ENCODE data around the gene ADGRG1.
A peak's percentile ranks its signal among the peaks of the same experiment; 100 is the strongest.

ADGRG1 gene

GRCh38 chr16:57620335-57621231 lies 7.8 kb upstream of the ADGRG1 start:
- no peak for DNase-seq (ENCODE audit: low read depth)
- H3K4me3 ChIP-seq (replicated peaks; ENCODE audit: low read depth, low read length): no peak overlapping the region
- TF ChIP-seq CTCF (IDR thresholded peaks at IDR 0.05; ENCODE audit: low read length, missing control alignments): no peak

GRCh38 chr16:57621521-57622271 lies 6.7 kb upstream of the ADGRG1 start:
- no peak overlapping the region for H3K4me3 ChIP-seq (replicated peaks; ENCODE audit: low read depth, low read length)
- TF ChIP-seq CTCF (IDR thresholded peaks at IDR 0.05; ENCODE audit: low read length, missing control alignments): no peak
- no peak for DNase-seq (ENCODE audit: low read depth)

GRCh38 chr16:57622361-57623250 lies 5.8 kb upstream of the ADGRG1 start:
- no peak for TF ChIP-seq CTCF (IDR thresholded peaks at IDR 0.05; ENCODE audit: low read length, missing control alignments)
- no peak for DNase-seq (ENCODE audit: low read depth)
- H3K4me3 ChIP-seq (replicated peaks; ENCODE audit: low read depth, low read length): no peak overlapping the region

- peak; percentile 96 for DNase-seq (ENCODE audit: low read depth)
- TF ChIP-seq CTCF (IDR thresholded peaks at IDR 0.05; ENCODE audit: low read length, missing control alignments): no peak
- no peak overlapping the region for H3K4me3 ChIP-seq (replicated peaks; ENCODE audit: low read depth, low read length)
Observed at GRCh38 chr16:57623251-57624043, 5.0 kb upstream of the ADGRG1 start.

- H3K4me3 ChIP-seq (replicated peaks; ENCODE audit: low read depth, low read length): no peak overlapping the region
- no peak for TF ChIP-seq CTCF (IDR thresholded peaks at IDR 0.05; ENCODE audit: low read length, missing control alignments)
- DNase-seq (ENCODE audit: low read depth): peak; percentile 88
Observed at GRCh38 chr16:57624044-57624688, 4.3 kb upstream of the ADGRG1 start.

All from fibroblast of pulmonary artery (primary cell).